ENCODE results near the gene CDK9.
A peak's percentile ranks its signal among the peaks of the same experiment; 100 is the strongest.

- TF ChIP-seq EZH2phosphoT487 (IDR thresholded peaks at IDR 0.05; ENCODE audit: borderline replicate concordance, low read depth, low read length) (no peak), CTCF (conservative IDR thresholded peaks at IDR 0.05; ENCODE audit: low read length) (peak; percentile 66)
Measured at GRCh38 chr9:127825319-127826051, 39.7 kb downstream of the CDK9 start.
